Heart right ventricle (tissue), 16 donors: ENCODE results near the gene CCDC186. TPM values are rescaled to one million over a fixed set of nuclear protein-coding genes. Genes with fewer than 3 reads are reported as not detected.

ENCODE experiments used
- ATAC-seq, 8 donors: fragments of 200-7000 bp; cut with Tn5 transposase; one replicate each; pipeline ENCODE4 v1.9.1; 2020; ENCODE audit warnings: mild to moderate bottlenecking in 8 of 8, moderate library complexity in 8 of 8, moderate number of reproducible peaks in 1 of 8
- DNase-seq, 2 donors: peaks; one replicate each; pipeline ENCODE4 v3.0.0-alpha.2; 2020
- H3K27ac ChIP-seq, 10 donors: fragments of 200-600 bp; sonication (generic) in 2 of 10; one replicate each; pipeline versions ENCODE4 v1.5.0 to v1.8.0; 2020 to 2022; ENCODE audit warnings: mild to moderate bottlenecking in 3 of 10
- H3K27me3 ChIP-seq, 7 donors: fragments of 200-600 bp; one replicate each; pipeline ENCODE4 v1.8.0; 2021 to 2022; ENCODE audit warnings: mild to moderate bottlenecking in 2 of 7
- H3K36me3 ChIP-seq, 9 donors: fragments of 200-600 bp; sonication (generic) in 1 of 9; one replicate each; pipeline versions ENCODE4 v1.5.0 to v1.8.0; 2020 to 2022; ENCODE audit warnings: mild to moderate bottlenecking in 2 of 9
- H3K4me1 ChIP-seq, 9 donors: fragments of 200-600 bp; sonication (generic) in 1 of 9; one replicate each; pipeline versions ENCODE4 v1.5.0 to v1.8.0; 2020 to 2022; ENCODE audit warnings: mild to moderate bottlenecking in 4 of 9
- H3K4me3 ChIP-seq, 10 donors: fragments of 200-600 bp; sonication (generic) in 2 of 10; one replicate each; pipeline versions ENCODE4 v1.5.0 to v1.8.0; 2020 to 2022; ENCODE audit warnings: mild to moderate bottlenecking in 7 of 10, moderate library complexity in 2 of 10
- H3K9me3 ChIP-seq, 11 donors: fragments of 200-600 bp in 10 of 11; sonication (generic) in 2 of 11; one replicate each; pipeline versions ENCODE4 v1.5.0 to v1.8.0; 2013 to 2022; ENCODE audit warnings: mild to moderate bottlenecking in 2 of 11, control low read depth in 1 of 11, moderate library complexity in 1 of 11
- CTCF ChIP-seq, 9 donors: fragments of 200-600 bp; sonication (generic) in 2 of 9; IDR thresholded peaks; one replicate each; pipeline versions ENCODE4 v1.5.0 to v1.8.0; 2021 to 2022; ENCODE audit warnings: antibody characterized with exemption in 9 of 9, mild to moderate bottlenecking in 5 of 9, moderate library complexity in 1 of 9
- WGBS, 2 donors: extraction: QIAGEN DNeasy Blood & Tissue Kit; methylation state at CpG; one replicate each; pipeline ENCODE4 v1.1.7; 2013; ENCODE audit warnings: inconsistent platforms in 1 of 2; 5-methylcytosine and 5-hydroxymethylcytosine counted together
- intact Hi-C, 10 donors: fragments of 100-400 bp; cut with DNase I; formaldehyde crosslinking; loops; one replicate each; pipeline versions ENCODE4 v1.11.1 to v1.14.2; 2022
- polyA plus RNA-seq, 2 donors: library from polyadenylated mRNA; stranded (reverse); fragments of 200-250 nt; gene quantifications; one replicate each; pipeline ENCODE4 v1.2.3, GENCODE V29; 2013
- total RNA-seq, 10 donors: library from RNA; stranded (reverse); fragmentation: NEBNext Ultra II Directional in 3 of 10; extraction: Animal tissue kit (Norgen Biotek cat#: 25700) in 3 of 10; gene quantifications; one replicate each; pipeline versions ENCODE4 v1.2.1 to v1.2.4, GENCODE V29; 2021 to 2023
- donor health status: Arrhythmogenic right ventricular cardiomyopathy.
- donor health status: ischemic (EF 13 %, LVEDD 7.1; RV severe dilation, severe dysfunction).
- donor health status: healthy with polysubstance abuse.
- donor health status: DM: no; HTN: yes; CAD: no.
- donor health status: DM: no; HTN: no; CAD: no.
- donor health status: ischemic (EF 25% LVEDD 6.9; RV normal size, moderate dysfunction).
- donor health status: ischemic (EF 25% LVEDD 5.7; RV mildly dilated, moderate dysfunction).
- donor health status: healthy.
- donor health status: DM: yes; HTN: yes; CAD: no.
- donor health status: Ischemic cardiomyopathy.
- donor health status: ischemic (EF 35%, LVEDD 5.7; RV mildly dilated, moderate dysfunction).
- donor health status: nonischemic (EF 11% LVEDD 7.7; RV severe dilation, severe dysfunction).
- donor health status: DM: yes; HTN: yes; CAD: no.
- donor health status: PGD.
- donor health status: ischemic (EF 29% LVEDD 5.4; RV normal size, mild dysfunction).
- donor health status: nonischemic (EF 23%, LVEDD 6.1; RV moderate dilation, normal function).

Gene CCDC186
- total and polyA plus RNA-seq, 12 donors: 3.4 to 28.9 (median 19.0) TPM

GRCh38 chr10:114110174-114110972 is 63.6 kb downstream of the CCDC186 start:
- 79 to 86% methylated on average over 5 of the region's 5 CpGs for WGBS, 2 donors
- Histone ChIP-seq H3K9me3 (no peaks in the 10 kb centered on the region), H3K27me3 (no peaks in the 10 kb centered on the region), H3K4me1 (no peaks in the 10 kb centered on the region), H3K36me3 (no peaks in the 10 kb centered on the region), H3K4me3 (no peak overlapping the region), H3K27ac (no peak overlapping the region)
- DNase-seq (no peak), ATAC-seq (no peak)
- intact Hi-C loops: no loop called here
- peak in 2 of 9 donors; percentile 9 to 18 for TF ChIP-seq CTCF (IDR thresholded peaks at IDR 0.05)

DNA sequence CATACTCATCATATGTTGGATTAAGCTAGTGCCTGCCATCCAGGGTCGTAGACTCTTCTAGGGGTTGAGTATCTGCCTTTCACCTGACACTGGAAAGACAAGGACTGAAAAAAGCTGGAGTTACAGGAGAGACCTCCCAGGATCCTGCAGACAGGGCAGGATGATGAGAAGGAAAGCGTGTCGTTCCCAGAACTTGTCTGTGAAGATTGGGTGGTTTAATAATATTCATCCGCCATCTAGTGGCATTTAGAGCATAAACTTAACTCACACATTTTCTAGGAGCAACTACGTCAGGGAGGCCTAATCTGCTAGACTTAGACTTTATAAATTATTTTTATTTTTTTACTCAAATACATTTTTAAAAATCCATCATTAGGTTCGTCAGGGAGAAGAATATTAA is 70.7 kb downstream of the CCDC186 start:
- intact Hi-C loops: loop anchor here (1.0 to 10.0 kb wide), 15 partner anchors 58 to 401 kb away; partner anchors contain the start of genes DCLRE1A (in 2 of the 10), NHLRC2 (in 2 of the 10) and ADRB1 (in 1 of the 10)
- DNase-seq: no peak
- no peak overlapping the region for H3K27ac ChIP-seq
- ATAC-seq: peak; percentile 39 to 72 (median 64)
- H3K4me1 ChIP-seq: peaks cover 0 to 27% (median 11%) of the 10 kb centered on the region in 9 donors
- H3K27me3 ChIP-seq: peaks cover 0 to 18% (median 0%) of the 10 kb centered on the region in 7 donors
- TF ChIP-seq CTCF (IDR thresholded peaks at IDR 0.05): peak; percentile 13 to 75 (median 64)
- 12 to 16% methylated on average over 6 of the region's 6 CpGs for WGBS, 2 donors
- no peak overlapping the region for H3K4me3 ChIP-seq
- H3K36me3 ChIP-seq: no peaks in the 10 kb centered on the region
- no peaks in the 10 kb centered on the region for H3K9me3 ChIP-seq

DNA sequence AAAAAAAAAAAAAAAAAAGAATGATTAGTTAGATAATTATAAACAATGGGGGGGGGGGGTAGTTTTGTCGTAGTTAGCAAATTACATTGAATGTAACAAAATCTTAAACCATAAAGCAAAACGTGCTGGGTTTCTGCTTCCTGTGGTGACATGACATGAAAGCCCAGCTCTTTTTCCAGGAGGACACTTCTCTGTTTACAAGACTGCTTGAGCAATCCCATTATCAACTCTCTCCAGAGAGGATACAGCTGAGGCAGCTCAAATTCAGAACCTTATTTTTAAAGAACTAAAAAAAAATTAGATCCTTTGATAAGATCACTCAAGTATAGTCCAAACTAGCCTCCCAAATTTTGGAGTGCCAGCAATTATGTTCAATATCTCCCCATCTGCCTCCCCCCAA is 71.7 kb downstream of the CCDC186 start:
- H3K27me3 ChIP-seq: peaks cover 0 to 18% (median 0%) of the 10 kb centered on the region in 7 donors
- 51 to 52% methylated on average over 2 of the region's 2 CpGs for WGBS, 2 donors
- TF ChIP-seq CTCF (IDR thresholded peaks at IDR 0.05): no peak
- ATAC-seq (peak in 1 of 8 donors; percentile 8), DNase-seq (no peak)
- intact Hi-C loops: loop anchor here (2.0 to 10.0 kb wide), 12 partner anchors 57 to 400 kb away; partner anchors contain the start of genes DCLRE1A (in 2 of the 10), NHLRC2 (in 2 of the 10) and ADRB1 (in 1 of the 10)
- no peaks in the 10 kb centered on the region for H3K9me3 ChIP-seq
- no peaks in the 10 kb centered on the region for H3K36me3 ChIP-seq
- H3K27ac ChIP-seq: no peak overlapping the region
- peaks cover 0 to 28% (median 11%) of the 10 kb centered on the region in 9 donors for H3K4me1 ChIP-seq
- H3K4me3 ChIP-seq: no peak overlapping the region

DNA sequence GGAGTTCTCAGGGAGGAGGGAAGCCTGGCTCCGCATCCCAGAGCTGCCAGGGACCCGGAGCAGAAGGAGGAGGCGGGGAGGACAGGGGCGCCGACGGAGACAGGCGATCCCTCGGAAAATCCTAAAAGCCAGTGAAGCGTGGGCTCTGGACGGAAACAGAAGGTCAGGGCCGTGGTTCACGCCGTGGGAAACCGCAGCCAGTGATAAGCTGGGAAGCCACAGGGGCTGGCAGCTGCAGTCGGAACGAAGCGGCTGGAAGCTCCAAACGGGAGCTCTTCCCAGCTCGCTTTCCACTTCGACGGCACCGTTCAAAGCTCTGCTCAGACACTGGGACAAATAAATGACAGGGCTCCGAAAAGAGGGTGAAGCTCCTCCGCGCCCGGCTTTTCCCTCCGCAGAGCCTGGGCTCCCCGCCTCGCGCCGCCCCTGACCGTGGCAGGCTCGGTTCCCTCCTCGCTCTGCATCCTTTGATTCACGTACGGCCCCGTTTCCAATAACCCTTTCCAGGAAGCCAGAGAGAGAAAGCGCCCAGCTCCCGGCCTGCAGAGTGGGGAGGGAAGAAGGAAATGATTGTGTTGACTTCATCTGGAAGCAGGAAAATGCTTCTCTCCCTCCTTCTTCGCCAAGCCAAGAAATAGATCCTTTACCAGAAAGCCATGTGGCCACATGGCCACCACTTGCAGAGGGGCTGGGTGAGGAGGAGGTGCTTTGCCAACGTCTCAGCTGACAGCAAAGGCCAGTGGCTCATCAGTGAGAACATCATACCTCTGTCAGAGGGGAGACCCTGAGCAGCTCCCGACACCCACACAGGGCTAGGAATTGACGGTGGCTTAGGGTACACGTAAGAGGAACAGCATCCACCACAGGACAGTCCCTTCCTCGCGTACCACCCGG is 72.9 kb downstream of the CCDC186 start:
- WGBS, 2 donors: 8 to 9% methylated on average over 47 of the region's 47 CpGs
- H3K4me1 ChIP-seq: peaks cover 0 to 39% (median 11%) of the 10 kb centered on the region in 9 donors
- H3K9me3 ChIP-seq: no peaks in the 10 kb centered on the region
- no peaks in the 10 kb centered on the region for H3K36me3 ChIP-seq
- peak overlapping the region; percentile 26 to 57 (median 52) for H3K4me3 ChIP-seq
- peaks cover 0 to 18% (median 0%) of the 10 kb centered on the region in 7 donors for H3K27me3 ChIP-seq
- intact Hi-C loops: loop anchor here in 9 of 10 donors (2.0 to 10.0 kb wide), 12 partner anchors 59 to 399 kb away; partner anchors contain the start of genes DCLRE1A (in 2 of the 9), NHLRC2 (in 2 of the 9) and ADRB1 (in 1 of the 9)
- peak; percentile 31 to 39 for DNase-seq
- H3K27ac ChIP-seq: peak overlapping the region in 8 of 10 donors; percentile 0 to 50 (median 29)
- peak; percentile 45 to 64 (median 58) for ATAC-seq
- TF ChIP-seq CTCF (IDR thresholded peaks at IDR 0.05): no peak
